Astrocyte of the cerebellum (primary cell): Measurements from ENCODE around the gene NXPE3.
A peak's percentile ranks its signal among the peaks of the same experiment; 100 is the strongest.

Source experiments
- DNase-seq: peaks from one replicate; pipeline ENCODE4 v3.0.0-alpha.2; 2011; ENCODE audit warnings: low read depth
- H3K4me3 ChIP-seq: 2 replicates; pipeline ENCODE4 v1.5.1; 2011; ENCODE audit warnings: mild to moderate bottlenecking, low read depth, low read length, moderate library complexity
- in situ Hi-C: cut with HindIII; loops from 2 replicates; pipeline ENCODE4 v1.10.0; 2017; ENCODE audit warnings: low sequenced_read_pairs
- TF ChIP-seq, protein P1 (sequence below): IDR thresholded peaks from 2 replicates; pipeline ENCODE4 v1.5.1; 2012; ENCODE audit warnings: low read length, low read depth, moderate library complexity, mild to moderate bottlenecking; ENCODE audit errors: missing control alignments

NXPE3 gene

DNA sequence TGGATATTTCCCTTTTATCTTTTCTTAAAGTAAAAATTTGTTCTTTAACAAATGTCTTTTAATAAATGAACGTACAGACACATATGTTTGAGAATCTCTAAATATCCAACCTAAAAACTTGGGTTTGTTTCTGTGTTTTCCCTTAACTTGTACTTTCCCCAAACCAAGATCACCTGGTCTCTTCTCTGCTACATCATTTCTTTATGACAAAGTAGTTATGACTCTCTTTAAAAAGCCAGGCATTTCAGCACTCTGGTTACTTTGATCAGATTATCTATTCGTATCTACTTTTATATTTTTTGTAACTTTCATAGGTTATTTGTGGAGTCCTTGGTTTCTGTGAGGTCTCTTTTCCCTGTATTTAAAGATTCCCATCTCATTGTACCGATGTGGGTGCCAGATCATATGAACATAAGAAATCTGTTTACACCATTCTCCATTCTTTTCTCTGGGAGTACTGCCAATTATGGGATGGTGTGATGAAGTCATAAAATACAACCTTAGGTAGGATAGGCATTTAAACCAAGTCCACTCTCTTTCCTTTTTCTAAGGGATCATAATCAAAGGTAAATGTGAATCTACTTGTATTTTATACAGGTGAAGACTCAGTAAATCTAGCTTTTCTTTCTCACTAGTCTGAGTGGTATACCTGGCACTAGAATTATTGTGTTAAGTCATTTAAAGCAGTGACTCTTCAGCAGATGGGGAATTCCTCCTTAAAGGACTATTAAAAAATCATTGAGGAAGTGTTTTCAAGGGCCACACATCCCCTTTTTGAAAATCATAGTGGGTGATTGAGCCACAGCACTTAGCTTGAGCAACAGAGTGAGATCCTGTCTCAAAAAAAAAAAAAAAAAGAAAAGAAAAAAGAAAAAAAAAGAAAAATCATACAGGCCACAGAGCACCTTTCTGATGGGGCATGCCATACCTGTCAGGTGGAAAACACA, 57.9 kb downstream of the NXPE3 start:
- in situ Hi-C loops, result no loop called here
- no peak overlapping the region for H3K4me3 ChIP-seq
- TF ChIP-seq, protein P1, sequence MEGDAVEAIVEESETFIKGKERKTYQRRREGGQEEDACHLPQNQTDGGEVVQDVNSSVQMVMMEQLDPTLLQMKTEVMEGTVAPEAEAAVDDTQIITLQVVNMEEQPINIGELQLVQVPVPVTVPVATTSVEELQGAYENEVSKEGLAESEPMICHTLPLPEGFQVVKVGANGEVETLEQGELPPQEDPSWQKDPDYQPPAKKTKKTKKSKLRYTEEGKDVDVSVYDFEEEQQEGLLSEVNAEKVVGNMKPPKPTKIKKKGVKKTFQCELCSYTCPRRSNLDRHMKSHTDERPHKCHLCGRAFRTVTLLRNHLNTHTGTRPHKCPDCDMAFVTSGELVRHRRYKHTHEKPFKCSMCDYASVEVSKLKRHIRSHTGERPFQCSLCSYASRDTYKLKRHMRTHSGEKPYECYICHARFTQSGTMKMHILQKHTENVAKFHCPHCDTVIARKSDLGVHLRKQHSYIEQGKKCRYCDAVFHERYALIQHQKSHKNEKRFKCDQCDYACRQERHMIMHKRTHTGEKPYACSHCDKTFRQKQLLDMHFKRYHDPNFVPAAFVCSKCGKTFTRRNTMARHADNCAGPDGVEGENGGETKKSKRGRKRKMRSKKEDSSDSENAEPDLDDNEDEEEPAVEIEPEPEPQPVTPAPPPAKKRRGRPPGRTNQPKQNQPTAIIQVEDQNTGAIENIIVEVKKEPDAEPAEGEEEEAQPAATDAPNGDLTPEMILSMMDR, result no peak
- DNase-seq, result peak; percentile 88

DNA sequence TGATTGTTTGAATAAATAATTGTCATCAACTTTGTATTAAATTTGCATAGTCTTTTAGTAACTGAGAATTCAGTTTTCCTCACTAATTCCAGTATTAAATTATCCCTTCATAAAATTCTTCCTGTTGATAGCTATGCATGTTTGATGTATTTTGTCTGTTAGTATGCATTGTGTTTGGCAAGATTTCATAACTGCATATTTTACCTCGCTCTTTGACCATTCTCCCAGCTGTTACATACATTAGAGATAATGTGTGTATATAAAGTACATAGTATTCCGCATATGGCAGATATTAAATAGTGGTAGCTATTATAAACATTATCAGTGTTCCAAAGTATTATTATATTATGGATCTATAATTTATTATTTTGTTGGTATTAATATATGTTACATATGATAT, 59.7 kb downstream of the NXPE3 start:
- DNase-seq, result no peak
- no peak overlapping the region for H3K4me3 ChIP-seq
- TF ChIP-seq, protein P1, result no peak
- in situ Hi-C loops, result no loop called here

DNA sequence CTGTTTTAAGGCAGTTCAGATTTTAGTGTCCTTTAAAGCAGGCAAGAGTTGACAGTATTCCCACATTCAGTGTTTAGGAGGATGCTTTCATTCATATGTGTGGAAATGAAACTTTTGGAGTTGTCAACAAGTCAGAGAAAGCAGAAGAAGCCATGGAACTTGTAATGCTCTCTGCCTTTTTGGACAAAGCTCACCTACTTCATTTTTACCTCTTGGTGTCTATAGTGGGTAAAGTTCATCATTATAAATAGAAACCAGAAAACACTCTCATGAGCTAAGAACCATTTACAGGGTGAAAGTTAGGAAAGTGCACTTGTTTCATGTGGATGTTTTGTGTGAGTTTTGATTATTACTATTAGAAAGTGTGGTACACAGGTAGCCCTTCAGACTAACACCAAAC, 61.1 kb downstream of the NXPE3 start:
- no peak overlapping the region for H3K4me3 ChIP-seq
- in situ Hi-C loops, result no loop called here
- TF ChIP-seq, protein P1, result no peak
- no peak for DNase-seq

DNA sequence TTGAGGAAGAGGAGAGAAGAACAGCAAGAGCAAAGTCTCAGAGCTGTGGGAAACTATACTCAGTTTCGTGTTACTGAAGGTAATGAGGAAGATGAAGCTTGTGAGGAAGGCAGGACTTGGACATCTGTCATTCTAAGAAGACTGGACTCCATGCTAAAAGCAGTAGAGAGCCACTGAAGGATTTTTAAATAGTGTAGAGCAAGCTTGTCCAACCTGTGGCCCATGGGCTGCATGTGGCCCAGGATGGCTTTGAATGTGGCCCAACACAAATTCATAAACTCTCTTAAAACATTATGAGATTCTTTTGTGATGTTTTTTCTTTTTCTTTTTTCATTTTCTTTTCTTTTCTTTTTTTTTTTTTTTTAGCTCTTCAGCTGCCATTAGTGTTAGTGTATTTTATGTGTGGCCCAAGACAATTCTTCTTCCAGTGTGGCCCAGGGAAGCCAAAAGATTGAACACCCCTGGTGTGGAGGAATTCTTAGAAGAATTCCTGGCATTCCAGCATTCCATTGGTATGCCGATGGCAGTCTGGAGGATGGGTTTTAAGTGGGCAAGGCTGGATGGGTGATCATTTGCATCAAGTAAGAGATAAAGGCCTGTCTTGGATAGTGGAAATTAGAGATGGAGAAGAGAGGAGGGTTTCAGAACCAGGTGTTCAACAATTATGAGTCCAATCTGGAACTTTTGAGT, 63.4 kb downstream of the NXPE3 start:
- in situ Hi-C loops, result no loop called here
- TF ChIP-seq, protein P1, result no peak
- no peak overlapping the region for H3K4me3 ChIP-seq
- DNase-seq, result no peak

DNA sequence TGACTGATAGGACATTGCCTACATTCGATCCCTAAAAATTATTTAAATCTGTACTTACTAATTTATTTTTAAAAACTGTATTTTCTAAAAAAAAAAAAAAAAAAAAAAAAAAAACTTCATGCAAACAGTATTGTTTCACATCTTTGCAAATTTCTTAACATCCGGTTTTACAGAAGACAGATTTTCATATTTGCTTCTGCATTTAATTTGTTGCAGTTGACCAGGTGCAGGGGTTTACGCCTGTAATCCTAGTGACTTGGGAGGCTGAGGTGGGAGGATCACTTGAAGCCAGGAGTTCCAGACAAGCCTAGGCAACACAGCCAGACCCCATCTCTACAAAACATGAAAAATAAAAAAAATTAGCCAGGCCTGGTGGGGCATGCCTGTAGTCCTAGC, 63.9 kb downstream of the NXPE3 start:
- TF ChIP-seq, protein P1, result no peak
- no peak for DNase-seq
- in situ Hi-C loops, result no loop called here
- no peak overlapping the region for H3K4me3 ChIP-seq

DNA sequence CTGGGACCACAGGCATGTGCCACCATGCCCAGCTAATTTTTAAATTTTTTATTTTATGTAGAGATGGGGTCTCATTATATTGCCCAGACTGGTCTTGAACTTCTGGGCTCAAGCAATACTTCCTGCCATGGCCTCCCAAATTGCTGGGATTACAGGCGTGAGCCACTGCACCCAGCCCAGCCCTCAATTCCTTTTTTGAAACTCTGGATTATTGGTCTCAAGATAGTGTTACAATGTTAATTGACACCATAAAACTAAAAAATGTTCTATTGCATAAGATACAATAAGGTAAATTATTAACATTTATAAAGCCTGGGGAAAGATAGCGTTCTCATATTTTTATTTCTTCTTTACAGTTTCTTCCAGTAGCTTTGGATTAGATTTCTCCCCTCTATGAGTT, 66.4 kb downstream of the NXPE3 start:
- H3K4me3 ChIP-seq, result no peak overlapping the region
- in situ Hi-C loops, result no loop called here
- TF ChIP-seq, protein P1, result no peak

More for the DNA sequence above, 66.4 kb downstream of the NXPE3 start:
- no peak for DNase-seq
